HG03097 (cell line): ENCODE measurements around the gene COG5.

Experiments used
- ATAC-seq: cut with Tn5 transposase; IDR thresholded peaks from one replicate; pipeline ENCODE4 v1.9.1; 2021; ENCODE audit not compliant: unreplicated experiment, low FRiP score

COG5 gene

GRCh38 chr7:107563775-107564552 is at the start of gene COG5, which contains the start of gene DUS4L:
Gene COG5 (minus strand): TSS chr7:107563920. CDS start chr7:107563896, 24 bp downstream.
Gene DUS4L (plus strand): TSS chr7:107563971. CDS start chr7:107567071, 3,100 bp downstream.
- ATAC-seq, result peak; percentile 93

- ATAC-seq, result no peak
These were observed 49.7 kb upstream of the COG5 start for GRCh38 chr7:107613439-107613838.

GRCh38 chr7:107610323-107610722 is 46.6 kb upstream of the COG5 start:
- no peak for ATAC-seq

- no peak for ATAC-seq
These were observed 46.1 kb upstream of the COG5 start for GRCh38 chr7:107609811-107610261.

- ATAC-seq, result no peak
These were observed 42.6 kb upstream of the COG5 start for GRCh38 chr7:107606303-107606702.

- no peak for ATAC-seq
These were observed 41.6 kb upstream of the COG5 start for GRCh38 chr7:107605218-107605815.

- no peak for ATAC-seq
These were observed 37.1 kb upstream of the COG5 start for GRCh38 chr7:107600816-107601215.

- ATAC-seq, result no peak
These were observed 35.5 kb upstream of the COG5 start for GRCh38 chr7:107599262-107599661.

- ATAC-seq, result no peak
These were observed 34.2 kb upstream of the COG5 start for GRCh38 chr7:107597953-107598352.

- ATAC-seq, result no peak
These were observed 33.8 kb upstream of the COG5 start for GRCh38 chr7:107597582-107597916.

GRCh38 chr7:107596881-107597581 is 33.3 kb upstream of the COG5 start:
- no peak for ATAC-seq

- ATAC-seq, result no peak
These were observed 31.4 kb upstream of the COG5 start for GRCh38 chr7:107594961-107595737.

GRCh38 chr7:107593025-107593410 is 29.3 kb upstream of the COG5 start:
- ATAC-seq, result no peak

- no peak for ATAC-seq
These were observed 28.8 kb upstream of the COG5 start for GRCh38 chr7:107592361-107593024.

GRCh38 chr7:107591421-107591820 is 27.7 kb upstream of the COG5 start:
- no peak for ATAC-seq

GRCh38 chr7:107588529-107589130 is 24.9 kb upstream of the COG5 start:
- ATAC-seq, result no peak

- no peak for ATAC-seq
These were observed 21.0 kb upstream of the COG5 start for GRCh38 chr7:107584716-107585115.

GRCh38 chr7:107582875-107583274 is 19.2 kb upstream of the COG5 start:
- ATAC-seq, result no peak

GRCh38 chr7:107581387-107582013 is 17.8 kb upstream of the COG5 start:
- no peak for ATAC-seq
